Breast epithelium (tissue), 3 donors: Measurements from ENCODE around the gene FRMD4A.

Experiments
- CTCF ChIP-seq, 3 donors: fragments of 450-650 bp; IDR thresholded peaks; one replicate each; pipeline ENCODE4 v1.5.1; 2016 to 2017; ENCODE audit warnings: antibody characterized with exemption in 3 of 3, mild to moderate bottlenecking in 3 of 3, moderate library complexity in 3 of 3
- POLR2A ChIP-seq: fragments of 450-650 bp; IDR thresholded peaks from one replicate; pipeline ENCODE4 v1.6.1; 2016; ENCODE audit warnings: antibody characterized with exemption, mild to moderate bottlenecking, moderate library complexity
- POLR2AphosphoS5 ChIP-seq, 3 donors: sonication (generic); formaldehyde crosslinking; IDR thresholded peaks; one replicate each; pipeline ENCODE4 v1.6.1; 2017; ENCODE audit warnings: antibody characterized with exemption in 3 of 3

- TF ChIP-seq POLR2AphosphoS5 (IDR thresholded peaks at IDR 0.05), result no peak
- no peak for TF ChIP-seq CTCF (IDR thresholded peaks at IDR 0.05)
- TF ChIP-seq POLR2A, result no peak
These were observed 44.7 kb downstream of the FRMD4A start for GRCh38 chr10:14285941-14286560.
